Nephron progenitor cell (in vitro differentiated cells): ENCODE results near the gene ARHGEF25.

Experiments
- DNase-seq: peaks from one replicate; pipeline ENCODE4 v3.0.0; 2021
- H3K27ac Mint-ChIP-seq: 2 replicates; pipeline ENCODE4 v1.8.0; 2021; ENCODE audit warnings: mild to moderate bottlenecking, moderate library complexity, mixed read lengths
- H3K27me3 Mint-ChIP-seq: 2 replicates; pipeline ENCODE4 v1.8.0; 2021; ENCODE audit warnings: mild to moderate bottlenecking, low read depth, mixed read lengths; ENCODE audit not compliant: poor library complexity
- H3K36me3 Mint-ChIP-seq: 2 replicates; pipeline ENCODE4 v1.8.0; 2021; ENCODE audit warnings: low read depth, mixed read lengths
- H3K4me1 Mint-ChIP-seq: 2 replicates; pipeline ENCODE4 v1.8.0; 2021; ENCODE audit warnings: mixed read lengths
- H3K4me3 Mint-ChIP-seq: 2 replicates; pipeline ENCODE4 v1.8.0; 2021; ENCODE audit warnings: mild to moderate bottlenecking, moderate library complexity, mixed read lengths
- H3K9me3 Mint-ChIP-seq: 2 replicates; pipeline ENCODE4 v1.8.0; 2021; ENCODE audit warnings: mild to moderate bottlenecking, moderate library complexity, mixed read lengths
- TF ChIP-seq, protein P1 (sequence below): fragments of 200-600 bp; sonication (generic); IDR thresholded peaks from 2 replicates; pipeline ENCODE4 v1.5.0; 2021; ENCODE audit warnings: antibody characterized with exemption

The ARHGEF25 gene

DNA sequence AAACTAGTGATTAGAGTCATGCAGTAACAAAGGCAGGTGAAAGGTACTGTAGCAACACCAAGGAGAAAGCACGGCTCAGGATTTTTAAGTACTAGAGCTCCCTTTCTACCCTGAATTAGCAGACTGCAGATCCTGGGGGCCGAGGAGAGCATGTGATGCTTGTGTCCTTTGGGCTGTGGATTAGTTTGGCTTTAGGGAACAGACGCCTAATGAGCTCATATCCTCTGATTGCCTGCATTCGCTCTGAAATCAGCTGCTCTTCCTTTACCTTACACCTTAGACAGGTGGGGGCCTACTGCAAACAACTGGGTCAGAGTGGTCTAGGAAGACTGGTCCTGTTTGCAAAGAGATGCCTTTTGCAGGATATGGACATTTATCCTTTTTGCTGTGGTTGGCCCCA lies 18.0 kb upstream of the ARHGEF25 start:
- TF ChIP-seq, protein P1, sequence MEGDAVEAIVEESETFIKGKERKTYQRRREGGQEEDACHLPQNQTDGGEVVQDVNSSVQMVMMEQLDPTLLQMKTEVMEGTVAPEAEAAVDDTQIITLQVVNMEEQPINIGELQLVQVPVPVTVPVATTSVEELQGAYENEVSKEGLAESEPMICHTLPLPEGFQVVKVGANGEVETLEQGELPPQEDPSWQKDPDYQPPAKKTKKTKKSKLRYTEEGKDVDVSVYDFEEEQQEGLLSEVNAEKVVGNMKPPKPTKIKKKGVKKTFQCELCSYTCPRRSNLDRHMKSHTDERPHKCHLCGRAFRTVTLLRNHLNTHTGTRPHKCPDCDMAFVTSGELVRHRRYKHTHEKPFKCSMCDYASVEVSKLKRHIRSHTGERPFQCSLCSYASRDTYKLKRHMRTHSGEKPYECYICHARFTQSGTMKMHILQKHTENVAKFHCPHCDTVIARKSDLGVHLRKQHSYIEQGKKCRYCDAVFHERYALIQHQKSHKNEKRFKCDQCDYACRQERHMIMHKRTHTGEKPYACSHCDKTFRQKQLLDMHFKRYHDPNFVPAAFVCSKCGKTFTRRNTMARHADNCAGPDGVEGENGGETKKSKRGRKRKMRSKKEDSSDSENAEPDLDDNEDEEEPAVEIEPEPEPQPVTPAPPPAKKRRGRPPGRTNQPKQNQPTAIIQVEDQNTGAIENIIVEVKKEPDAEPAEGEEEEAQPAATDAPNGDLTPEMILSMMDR, result no peak
- Mint-ChIP-seq H3K27ac (no peak overlapping the region), H3K27me3 (peaks cover 16% of the 10 kb centered on the region), H3K9me3 (no peaks in the 10 kb centered on the region), H3K36me3 (peaks cover 11% of the 10 kb centered on the region), H3K4me1 (peaks cover 20% of the 10 kb centered on the region), H3K4me3 (no peak overlapping the region)
- no peak for DNase-seq

DNA sequence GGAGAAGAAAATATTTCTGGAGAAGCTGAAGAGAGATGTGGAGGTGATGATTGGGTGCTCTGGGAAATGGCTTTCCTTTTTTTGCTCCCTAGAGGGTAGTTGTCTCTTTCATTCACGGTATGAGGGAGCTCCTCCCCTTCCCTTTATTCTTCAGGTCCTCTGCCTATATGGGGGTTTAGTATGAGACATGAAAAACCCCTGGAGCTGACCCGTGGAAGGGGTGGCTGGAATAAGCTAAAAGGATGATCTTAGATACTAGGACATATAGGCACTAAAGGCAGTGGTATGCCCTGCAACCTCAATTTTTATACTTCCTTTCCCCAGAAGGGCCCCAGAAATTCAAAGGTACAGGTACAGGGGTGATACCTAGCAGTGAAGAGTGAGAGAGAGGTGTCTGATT lies 10.8 kb upstream of the ARHGEF25 start:
- Mint-ChIP-seq H3K4me3 (no peak overlapping the region), H3K36me3 (peaks cover 32% of the 10 kb centered on the region), H3K4me1 (peaks cover 16% of the 10 kb centered on the region), H3K9me3 (no peaks in the 10 kb centered on the region), H3K27ac (no peak overlapping the region), H3K27me3 (peaks cover 10% of the 10 kb centered on the region)
- DNase-seq, result no peak
- TF ChIP-seq, protein P1, result no peak

DNA sequence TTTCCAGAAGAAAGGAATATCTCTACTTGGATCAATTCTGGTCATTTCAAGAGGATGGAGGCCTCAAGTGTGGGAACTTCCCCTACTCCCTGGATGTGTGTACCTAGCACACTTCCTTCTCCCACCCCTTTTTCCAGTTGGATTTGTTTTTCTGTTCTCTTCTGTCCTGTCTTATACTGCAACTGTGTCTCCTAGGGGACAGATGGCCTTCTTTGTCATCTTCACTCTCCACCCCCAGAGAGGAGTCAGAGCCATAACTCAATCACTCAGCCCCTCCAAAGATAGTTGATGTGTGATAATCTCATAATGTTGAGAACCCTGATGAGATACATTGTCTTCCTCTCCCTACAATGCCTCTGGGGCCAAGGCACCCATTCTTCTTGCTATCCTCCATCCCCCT lies 8.7 kb upstream of the ARHGEF25 start:
- H3K27me3 Mint-ChIP-seq, result peaks cover 16% of the 10 kb centered on the region

DNA sequence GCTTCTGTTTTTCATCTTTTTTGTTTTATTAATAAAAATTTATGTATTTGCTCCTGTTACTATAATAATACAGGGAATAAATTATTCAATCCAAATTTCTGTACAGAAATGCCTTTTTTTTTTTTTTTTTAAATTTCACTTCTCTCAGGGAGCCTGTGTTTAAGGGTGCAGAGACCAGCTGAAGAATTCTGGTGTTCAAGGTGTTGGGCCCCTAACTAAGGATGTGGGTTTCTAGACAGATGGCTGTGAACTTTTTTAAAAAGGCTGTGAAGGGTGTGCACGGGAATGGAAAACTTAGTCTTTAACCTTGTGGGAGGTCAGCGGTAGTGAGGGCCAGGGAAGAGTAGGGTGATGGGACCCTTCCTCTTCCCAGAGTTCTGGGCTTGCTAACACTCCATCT lies 7.9 kb upstream of the ARHGEF25 start:
- peak overlapping the region; percentile 85 for H3K4me3 Mint-ChIP-seq
- H3K36me3 Mint-ChIP-seq, result peaks cover 30% of the 10 kb centered on the region
- TF ChIP-seq, protein P1, result no peak
- no peak overlapping the region for H3K27ac Mint-ChIP-seq
- no peaks in the 10 kb centered on the region for H3K9me3 Mint-ChIP-seq
- H3K4me1 Mint-ChIP-seq, result peaks cover 23% of the 10 kb centered on the region
- H3K27me3 Mint-ChIP-seq, result peaks cover 21% of the 10 kb centered on the region
- DNase-seq, result no peak

More for the DNA sequence above, 8.7 kb upstream of the ARHGEF25 start:
- no peak for DNase-seq
- Mint-ChIP-seq H3K9me3 (no peaks in the 10 kb centered on the region), H3K27ac (no peak overlapping the region), H3K36me3 (peaks cover 27% of the 10 kb centered on the region), H3K4me3 (no peak overlapping the region), H3K4me1 (peaks cover 23% of the 10 kb centered on the region)
- TF ChIP-seq, protein P1, result no peak

DNA sequence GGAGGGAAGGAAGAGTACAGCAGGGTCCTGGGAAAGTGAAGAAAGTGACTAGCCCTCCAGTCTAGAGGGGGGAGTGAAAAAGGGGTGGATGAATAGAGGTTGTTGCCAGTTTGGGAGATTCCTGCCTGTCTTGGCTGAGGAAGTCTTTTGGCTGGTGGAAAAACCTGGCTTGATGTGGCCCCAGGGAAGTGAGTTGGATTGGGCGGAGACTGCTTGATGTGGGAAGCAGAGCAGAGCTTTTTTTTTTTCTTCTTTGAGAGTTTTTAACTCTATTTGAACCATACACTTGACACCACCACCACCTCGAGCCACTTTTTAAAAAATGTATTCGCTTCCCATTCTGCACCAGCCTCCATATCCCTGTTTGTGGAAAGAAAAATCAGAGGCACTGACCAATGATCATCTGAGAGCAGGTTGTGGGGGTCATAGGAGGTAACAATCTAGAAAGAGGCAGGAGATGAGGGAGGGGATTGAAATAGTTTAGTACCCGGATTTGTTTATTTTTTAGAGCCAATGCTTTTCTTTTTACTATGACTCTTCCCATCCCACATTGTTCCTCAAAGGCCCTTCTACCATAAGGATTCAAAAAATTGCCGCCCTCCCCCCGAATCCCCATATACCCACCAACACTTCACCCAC lies 7.3 kb upstream of the ARHGEF25 start:
- TF ChIP-seq, protein P1, result no peak
- Mint-ChIP-seq H3K36me3 (peaks cover 33% of the 10 kb centered on the region), H3K4me1 (peaks cover 23% of the 10 kb centered on the region), H3K27me3 (peaks cover 24% of the 10 kb centered on the region), H3K9me3 (no peaks in the 10 kb centered on the region), H3K27ac (peak overlapping the region; percentile 40), H3K4me3 (peak overlapping the region; percentile 85)
- no peak for DNase-seq

DNA sequence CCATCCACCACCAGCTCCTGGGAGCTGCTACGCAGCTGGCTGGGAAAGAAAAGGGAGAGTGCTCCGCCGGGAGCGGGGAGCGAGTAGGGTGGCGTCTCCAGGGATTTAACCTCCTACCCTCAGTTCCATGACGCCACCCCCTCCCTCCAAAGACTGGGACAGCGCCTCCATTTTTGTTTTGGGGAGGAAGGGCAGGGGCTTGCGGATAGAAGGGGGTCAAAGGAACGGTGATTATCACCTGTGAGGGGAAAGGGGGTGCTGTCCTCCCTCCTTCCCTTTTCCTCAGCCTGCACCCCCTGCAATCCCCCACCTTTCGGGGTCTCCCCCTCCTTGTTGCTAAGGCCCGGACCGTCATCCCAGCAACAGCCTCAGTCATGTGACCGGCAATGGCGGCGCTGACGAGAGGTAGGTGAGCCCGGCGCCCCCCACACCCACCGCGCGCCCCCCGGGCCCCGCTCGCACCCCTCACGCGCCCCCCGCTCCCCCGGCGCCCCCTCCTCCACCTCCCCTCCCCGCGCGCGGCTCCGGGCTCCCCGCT lies 6.7 kb upstream of the ARHGEF25 start, which contains the start of gene DTX3:
DTX3 (plus strand) TSS at position 371 of the 538 bp plus-strand sequence. CDS start 1,694 bp downstream, outside the sequence.
- Mint-ChIP-seq H3K27ac (peak within 1 kb of the TSS; percentile 40), H3K9me3 (no peaks in the 10 kb centered on the region), H3K4me3 (peak within 1 kb of the TSS; percentile 85), H3K36me3 (peaks cover 32% of the 10 kb centered on the region), H3K4me1 (peaks cover 28% of the 10 kb centered on the region), H3K27me3 (peaks cover 30% of the 10 kb centered on the region)
- TF ChIP-seq, protein P1, result no peak
- no peak for DNase-seq
